MM.1S (cell line): ENCODE data around the gene TSPAN32.
A peak's percentile ranks its signal among the peaks of the same experiment; 100 is the strongest.

Experiments used
- DNase-seq: peaks from one replicate; pipeline ENCODE4 v3.0.0-alpha.2; 2015
- H2AFZ ChIP-seq: fragments of 300-600 bp; sonication (generic); 2 replicates; pipeline ENCODE4 v1.6.0; 2016; ENCODE audit warnings: antibody characterized with exemption, low read length
- H3F3A ChIP-seq: fragments of 300-600 bp; sonication (generic); 2 replicates; pipeline ENCODE4 v1.6.1; 2016; ENCODE audit warnings: mild to moderate bottlenecking, antibody characterized with exemption, low read length, moderate library complexity, mixed read lengths; ENCODE audit not compliant: insufficient read depth
- H3K27ac ChIP-seq: fragments of 300-600 bp; sonication (generic); 2 replicates; pipeline ENCODE4 v1.5.1; 2016; ENCODE audit warnings: mild to moderate bottlenecking, low read length
- H3K27me3 ChIP-seq: fragments of 300-600 bp; sonication (generic); replicated peaks from 2 replicates; pipeline ENCODE4 v1.6.0; 2016; ENCODE audit warnings: low read length; ENCODE audit not compliant: insufficient read depth
- H3K36me3 ChIP-seq: fragments of 300-600 bp; sonication (generic); replicated peaks from 2 replicates; pipeline ENCODE4 v1.6.1; 2016; ENCODE audit warnings: mild to moderate bottlenecking, low read length, mixed read lengths; ENCODE audit not compliant: insufficient read depth
- H3K4me1 ChIP-seq: fragments of 300-600 bp; sonication (generic); 2 replicates; pipeline ENCODE4 v1.6.1; 2016; ENCODE audit warnings: low read length, mixed read lengths
- H3K4me2 ChIP-seq: fragments of 300-600 bp; sonication (generic); 2 replicates; pipeline ENCODE4 v1.6.0; 2016; ENCODE audit warnings: low read depth, low read length
- H3K4me3 ChIP-seq: fragments of 300-600 bp; sonication (generic); 2 replicates; pipeline ENCODE4 v1.5.1; 2016; ENCODE audit warnings: low read length, mixed read lengths
- H3K79me2 ChIP-seq: fragments of 300-600 bp; sonication (generic); 2 replicates; pipeline ENCODE4 v1.6.1; 2016; ENCODE audit warnings: mixed run types, low read length, mixed read lengths
- H3K9ac ChIP-seq: fragments of 300-600 bp; sonication (generic); 2 replicates; pipeline ENCODE4 v1.6.1; 2016; ENCODE audit warnings: low read length, mixed read lengths
- H3K9me2 ChIP-seq: fragments of 300-600 bp; sonication (generic); replicated peaks from 2 replicates; pipeline ENCODE4 v1.6.1; 2016; ENCODE audit warnings: mild to moderate bottlenecking, low read length, mixed read lengths; ENCODE audit not compliant: insufficient read depth
- H3K9me3 ChIP-seq: fragments of 300-600 bp; sonication (generic); replicated peaks from 2 replicates; pipeline ENCODE4 v1.6.1; 2016; ENCODE audit warnings: mild to moderate bottlenecking, low read length, mixed read lengths; ENCODE audit not compliant: insufficient read depth
- H4K20me1 ChIP-seq: fragments of 300-600 bp; sonication (generic); 2 replicates; pipeline ENCODE4 v1.6.1; 2016; ENCODE audit warnings: mild to moderate bottlenecking, low read length, moderate library complexity, mixed read lengths; ENCODE audit not compliant: insufficient read depth
- EZH2 ChIP-seq: fragments of 300-600 bp; sonication (generic); optimal IDR thresholded peaks from 2 replicates; pipeline ENCODE3; 2017; ENCODE audit warnings: low read depth, mild to moderate bottlenecking, antibody characterized with exemption, low read length, mixed read lengths
- EZH2phosphoT487 ChIP-seq: fragments of 300-600 bp; sonication (generic); IDR thresholded peaks from 2 replicates; pipeline ENCODE4 v1.6.1; 2018; ENCODE audit warnings: antibody characterized with exemption, low read length
- TF ChIP-seq, protein P1 (sequence below): fragments of 300-600 bp; sonication (generic); IDR thresholded peaks from 2 replicates; pipeline ENCODE4 v1.5.1; 2016; ENCODE audit warnings: antibody characterized with exemption, low read length, mixed read lengths

Gene TSPAN32

DNA sequence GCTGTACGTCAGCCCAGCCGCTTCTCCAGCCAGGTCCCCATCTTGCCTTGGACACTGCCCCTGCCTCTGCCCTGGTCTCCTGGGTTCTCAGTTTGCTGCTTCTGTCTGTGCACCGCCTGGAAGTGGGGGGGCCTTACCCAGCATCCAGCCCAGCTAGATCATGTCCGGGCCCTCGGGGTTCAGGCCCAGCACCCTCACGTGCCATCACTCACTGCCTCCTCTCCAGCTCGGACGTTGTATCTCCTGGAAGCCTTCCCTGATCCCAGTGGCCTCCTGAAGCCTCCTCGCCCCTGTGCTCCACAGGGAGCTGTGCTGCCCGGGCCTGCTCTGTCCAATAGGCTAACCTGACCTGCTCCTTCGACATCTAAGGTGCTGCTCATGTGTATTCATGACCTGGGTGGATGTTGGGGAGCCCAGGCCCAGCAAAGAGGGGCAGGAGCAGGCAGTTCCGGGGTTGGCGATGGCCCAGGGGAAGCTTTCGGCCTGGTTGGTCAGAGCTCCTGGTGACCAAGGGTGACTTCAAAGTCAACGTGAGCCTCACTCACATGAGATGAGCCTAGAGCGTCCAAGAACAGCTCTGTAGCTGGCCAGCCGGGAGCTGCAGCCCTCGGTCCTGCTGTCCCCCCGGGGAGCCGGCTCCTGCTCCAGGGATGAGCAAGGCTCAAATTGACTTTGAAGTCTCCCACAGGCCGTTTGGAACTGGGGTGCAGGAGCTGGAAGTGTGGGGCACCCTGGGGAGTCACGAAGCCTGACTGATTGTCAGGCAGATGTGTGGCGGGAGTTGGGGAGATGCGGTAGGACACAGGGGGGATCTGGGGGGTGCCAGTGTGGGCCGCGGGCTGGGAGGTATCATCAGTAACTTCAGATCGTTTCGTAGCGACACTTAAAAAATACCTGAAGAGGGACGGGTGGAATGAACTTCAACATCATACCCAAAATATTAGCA lies 26.2 kb upstream of the TSPAN32 start:
- no peaks in the 10 kb centered on the region for H3K79me2 ChIP-seq
- H3K9ac ChIP-seq: no peak overlapping the region
- H3K27me3 ChIP-seq: peaks cover 93% of the 10 kb centered on the region
- H2AFZ ChIP-seq: no peak overlapping the region
- no peak overlapping the region for H3K4me3 ChIP-seq
- H3K4me2 ChIP-seq: no peak overlapping the region
- H3K9me2 ChIP-seq: no peaks in the 10 kb centered on the region
- no peaks in the 10 kb centered on the region for H3F3A ChIP-seq
- H3K4me1 ChIP-seq: no peaks in the 10 kb centered on the region
- no peaks in the 10 kb centered on the region for H4K20me1 ChIP-seq
- H3K9me3 ChIP-seq: no peaks in the 10 kb centered on the region
- no peak for DNase-seq
- no peak overlapping the region for H3K27ac ChIP-seq
- no peaks in the 10 kb centered on the region for H3K36me3 ChIP-seq
- no peak for TF ChIP-seq EZH2
- no peak for TF ChIP-seq EZH2phosphoT487
- TF ChIP-seq, protein P1, sequence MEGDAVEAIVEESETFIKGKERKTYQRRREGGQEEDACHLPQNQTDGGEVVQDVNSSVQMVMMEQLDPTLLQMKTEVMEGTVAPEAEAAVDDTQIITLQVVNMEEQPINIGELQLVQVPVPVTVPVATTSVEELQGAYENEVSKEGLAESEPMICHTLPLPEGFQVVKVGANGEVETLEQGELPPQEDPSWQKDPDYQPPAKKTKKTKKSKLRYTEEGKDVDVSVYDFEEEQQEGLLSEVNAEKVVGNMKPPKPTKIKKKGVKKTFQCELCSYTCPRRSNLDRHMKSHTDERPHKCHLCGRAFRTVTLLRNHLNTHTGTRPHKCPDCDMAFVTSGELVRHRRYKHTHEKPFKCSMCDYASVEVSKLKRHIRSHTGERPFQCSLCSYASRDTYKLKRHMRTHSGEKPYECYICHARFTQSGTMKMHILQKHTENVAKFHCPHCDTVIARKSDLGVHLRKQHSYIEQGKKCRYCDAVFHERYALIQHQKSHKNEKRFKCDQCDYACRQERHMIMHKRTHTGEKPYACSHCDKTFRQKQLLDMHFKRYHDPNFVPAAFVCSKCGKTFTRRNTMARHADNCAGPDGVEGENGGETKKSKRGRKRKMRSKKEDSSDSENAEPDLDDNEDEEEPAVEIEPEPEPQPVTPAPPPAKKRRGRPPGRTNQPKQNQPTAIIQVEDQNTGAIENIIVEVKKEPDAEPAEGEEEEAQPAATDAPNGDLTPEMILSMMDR: no peak

DNA sequence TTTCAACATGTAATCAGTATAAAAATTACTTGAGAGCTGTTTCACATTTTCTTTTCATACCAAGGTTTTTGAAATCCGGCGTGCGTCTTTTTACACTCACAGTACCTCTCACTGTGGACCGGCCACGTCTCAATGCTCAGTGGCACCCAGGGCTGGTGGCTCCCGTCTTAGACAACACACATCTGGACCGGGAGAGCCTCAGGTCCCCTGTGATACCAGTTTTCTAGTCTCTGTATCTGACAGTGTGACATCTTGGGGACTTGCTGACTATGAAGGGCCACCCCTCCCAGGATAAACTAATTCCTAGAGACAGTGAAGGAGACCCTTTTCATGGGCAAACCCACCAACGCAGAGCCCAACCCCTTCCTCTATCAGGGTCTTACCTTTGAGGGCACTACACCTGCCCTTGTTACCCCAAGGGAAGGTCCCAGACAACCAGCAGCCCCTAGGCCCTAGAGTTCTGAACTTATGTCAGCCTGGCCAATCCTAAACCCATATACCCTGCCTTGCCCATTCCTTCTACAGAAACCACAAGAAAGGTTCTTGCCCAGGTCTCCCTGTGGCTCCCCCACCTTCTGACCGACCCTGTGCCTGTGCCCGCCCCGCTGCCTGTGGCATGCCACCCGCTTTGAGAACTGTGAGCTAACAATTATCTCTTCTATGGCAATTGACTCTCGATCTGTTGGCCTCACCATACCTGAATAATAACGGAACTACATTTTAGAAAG lies 25.4 kb upstream of the TSPAN32 start:
- Histone ChIP-seq H3K27ac (no peak overlapping the region), H3K4me3 (no peak overlapping the region), H3K4me1 (no peaks in the 10 kb centered on the region), H3F3A (no peaks in the 10 kb centered on the region), H3K79me2 (no peaks in the 10 kb centered on the region), H3K36me3 (no peaks in the 10 kb centered on the region), H3K9me2 (no peaks in the 10 kb centered on the region), H3K9ac (no peak overlapping the region), H2AFZ (no peak overlapping the region), H4K20me1 (no peaks in the 10 kb centered on the region), H3K27me3 (peaks cover 99% of the 10 kb centered on the region), H3K9me3 (no peaks in the 10 kb centered on the region), H3K4me2 (peak overlapping the region; percentile 2; the same call in 1 of the 2 replicates)
- no peak for DNase-seq
- TF ChIP-seq EZH2phosphoT487 (no peak), EZH2 (no peak)
- TF ChIP-seq, protein P1: no peak

DNA sequence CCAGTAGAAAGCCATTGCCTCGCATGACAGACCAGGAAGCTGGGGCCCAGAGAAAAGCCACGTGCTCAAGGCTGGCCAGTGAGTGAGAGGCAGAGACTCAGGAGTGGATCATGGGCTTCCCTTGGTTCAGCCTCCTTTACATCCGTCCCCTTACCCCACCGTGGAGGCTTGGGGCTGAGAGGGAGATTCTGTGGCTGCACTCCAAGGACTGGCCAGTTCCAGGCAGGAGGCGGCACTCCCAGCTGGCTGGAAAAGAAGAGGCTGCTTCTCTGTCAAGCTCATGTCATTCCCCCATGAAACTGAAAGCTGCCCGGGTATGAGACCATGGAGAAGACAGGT lies 24.8 kb upstream of the TSPAN32 start:
- no peaks in the 10 kb centered on the region for H3K4me1 ChIP-seq
- H3K36me3 ChIP-seq: no peaks in the 10 kb centered on the region
- H3K9me2 ChIP-seq: no peaks in the 10 kb centered on the region
- no peaks in the 10 kb centered on the region for H3F3A ChIP-seq
- no peak for DNase-seq
- H3K27me3 ChIP-seq: peaks cover 99% of the 10 kb centered on the region
- peak overlapping the region; percentile 2; the same call in 1 of the 2 replicates for H3K4me2 ChIP-seq
- no peak overlapping the region for H3K27ac ChIP-seq
- H3K79me2 ChIP-seq: no peaks in the 10 kb centered on the region
- no peak overlapping the region for H3K9ac ChIP-seq
- no peak for TF ChIP-seq EZH2
- TF ChIP-seq EZH2phosphoT487: no peak
- TF ChIP-seq, protein P1: no peak
- H3K9me3 ChIP-seq: no peaks in the 10 kb centered on the region
- no peak overlapping the region for H2AFZ ChIP-seq
- no peak overlapping the region for H3K4me3 ChIP-seq
- H4K20me1 ChIP-seq: no peaks in the 10 kb centered on the region
